HG02943 (cell line): Measurements from ENCODE around the gene TRAT1.
"Not testable (repeated sequence)": the region's sequence is repeated elsewhere in the genome, so short reads cannot be mapped to it uniquely, and the experiment has no call there.

Experiments used
- ATAC-seq: cut with Tn5 transposase; IDR thresholded peaks from one replicate; pipeline ENCODE4 v1.9.1; 2021; ENCODE audit warnings: mild to moderate bottlenecking, low read depth, moderate library complexity; ENCODE audit not compliant: unreplicated experiment

The TRAT1 gene

GRCh38 chr3:108822123-108822897, at the start of gene TRAT1:
TRAT1 (plus strand) TSS chr3:108822786; CDS start chr3:108822928, 142 bp downstream.
- no peak for ATAC-seq

GRCh38 chr3:108775649-108776048, 46.9 kb upstream of the TRAT1 start:
- no peak for ATAC-seq

- no peak for ATAC-seq
Measured at GRCh38 chr3:108779496-108779895, 43.1 kb upstream of the TRAT1 start.

GRCh38 chr3:108780235-108780634, 42.4 kb upstream of the TRAT1 start:
- ATAC-seq = no peak

- ATAC-seq = no peak
Measured at GRCh38 chr3:108791473-108791872, 31.1 kb upstream of the TRAT1 start.

- ATAC-seq = no peak
Measured at GRCh38 chr3:108804437-108804836, 18.1 kb upstream of the TRAT1 start.

- no peak for ATAC-seq
Measured at GRCh38 chr3:108804966-108805365, 17.6 kb upstream of the TRAT1 start.

- no peak for ATAC-seq
Measured at GRCh38 chr3:108806316-108806715, 16.3 kb upstream of the TRAT1 start.

GRCh38 chr3:108818404-108818803, 4.2 kb upstream of the TRAT1 start:
- ATAC-seq = peak; percentile 66

GRCh38 chr3:108820586-108820985, 2.0 kb upstream of the TRAT1 start:
- no peak for ATAC-seq

- ATAC-seq = no peak
Measured at GRCh38 chr3:108823227-108823626, 641 bp downstream of the TRAT1 start.

- ATAC-seq = not testable (repeated sequence)
Measured at GRCh38 chr3:108823803-108824202, 1.2 kb downstream of the TRAT1 start.

GRCh38 chr3:108826309-108827187, 4.0 kb downstream of the TRAT1 start:
- ATAC-seq = no peak

- ATAC-seq = no peak
Measured at GRCh38 chr3:108830381-108830780, 7.8 kb downstream of the TRAT1 start.

GRCh38 chr3:108830991-108831614, 8.5 kb downstream of the TRAT1 start:
- ATAC-seq = no peak

GRCh38 chr3:108833611-108834010, 11.0 kb downstream of the TRAT1 start:
- ATAC-seq = no peak

- ATAC-seq = no peak
Measured at GRCh38 chr3:108834551-108834950, 12.0 kb downstream of the TRAT1 start.

GRCh38 chr3:108835101-108835500, 12.5 kb downstream of the TRAT1 start:
- ATAC-seq = no peak

- no peak for ATAC-seq
Measured at GRCh38 chr3:108838436-108838835, 15.8 kb downstream of the TRAT1 start.

GRCh38 chr3:108845709-108846293, 23.2 kb downstream of the TRAT1 start:
- no peak for ATAC-seq

- ATAC-seq = no peak
Measured at GRCh38 chr3:108847187-108847586, 24.6 kb downstream of the TRAT1 start.
